ENCODE data around the gene LRRC74B. TPM values are rescaled to one million over a fixed set of nuclear protein-coding genes. Genes with fewer than 3 reads are reported as not detected.

The LRRC74B gene
- total and polyA plus RNA-seq, 2 experiments from 2014 or later = not detected

- Histone ChIP-seq H3K79me2 (replicated peaks; ENCODE audit: insufficient read depth) (no peaks in the 10 kb centered on the region), H2AFZ (no peak overlapping the region), H3K9me2 (ENCODE audit: insufficient read depth) (no peaks in the 10 kb centered on the region), H3F3A (replicated peaks; ENCODE audit: low read depth) (no peaks in the 10 kb centered on the region), H3K4me2 (no peak overlapping the region), H3K27ac (ENCODE audit: low read depth) (no peak overlapping the region), H3K4me3 (no peak overlapping the region), H4K20me1 (replicated peaks; ENCODE audit: insufficient read depth) (no peaks in the 10 kb centered on the region), H3K27me3 (ENCODE audit: insufficient read depth) (no peaks in the 10 kb centered on the region), H3K4me1 (ENCODE audit: insufficient read depth) (no peaks in the 10 kb centered on the region), H3K36me3 (ENCODE audit: insufficient read depth) (no peaks in the 10 kb centered on the region)
- peaks cover 6% of the 10 kb centered on the region for H3K27me3 Mint-ChIP-seq (ENCODE audit: insufficient read depth, low read depth, poor library complexity)
- no peak overlapping the region for H3K27ac Mint-ChIP-seq
- ATAC-seq (no peak), DNase-seq (ENCODE audit: low spot score) (no peak)
- H3K36me3 Mint-ChIP-seq (ENCODE audit: low read depth) = no peaks in the 10 kb centered on the region; the same call in 2 of the 3 replicates
- peaks cover 4% of the 10 kb centered on the region; the same call in 2 of the 3 replicates for H3K4me1 Mint-ChIP-seq
- TF ChIP-seq JUNB (IDR thresholded peaks at IDR 0.05; ENCODE audit: unreplicated experiment) (no peak), CREB1 (CRISPR knock-in tag; IDR thresholded peaks at IDR 0.05; ENCODE audit: low read depth) (no peak)
- TF ChIP-seq, protein P1, sequence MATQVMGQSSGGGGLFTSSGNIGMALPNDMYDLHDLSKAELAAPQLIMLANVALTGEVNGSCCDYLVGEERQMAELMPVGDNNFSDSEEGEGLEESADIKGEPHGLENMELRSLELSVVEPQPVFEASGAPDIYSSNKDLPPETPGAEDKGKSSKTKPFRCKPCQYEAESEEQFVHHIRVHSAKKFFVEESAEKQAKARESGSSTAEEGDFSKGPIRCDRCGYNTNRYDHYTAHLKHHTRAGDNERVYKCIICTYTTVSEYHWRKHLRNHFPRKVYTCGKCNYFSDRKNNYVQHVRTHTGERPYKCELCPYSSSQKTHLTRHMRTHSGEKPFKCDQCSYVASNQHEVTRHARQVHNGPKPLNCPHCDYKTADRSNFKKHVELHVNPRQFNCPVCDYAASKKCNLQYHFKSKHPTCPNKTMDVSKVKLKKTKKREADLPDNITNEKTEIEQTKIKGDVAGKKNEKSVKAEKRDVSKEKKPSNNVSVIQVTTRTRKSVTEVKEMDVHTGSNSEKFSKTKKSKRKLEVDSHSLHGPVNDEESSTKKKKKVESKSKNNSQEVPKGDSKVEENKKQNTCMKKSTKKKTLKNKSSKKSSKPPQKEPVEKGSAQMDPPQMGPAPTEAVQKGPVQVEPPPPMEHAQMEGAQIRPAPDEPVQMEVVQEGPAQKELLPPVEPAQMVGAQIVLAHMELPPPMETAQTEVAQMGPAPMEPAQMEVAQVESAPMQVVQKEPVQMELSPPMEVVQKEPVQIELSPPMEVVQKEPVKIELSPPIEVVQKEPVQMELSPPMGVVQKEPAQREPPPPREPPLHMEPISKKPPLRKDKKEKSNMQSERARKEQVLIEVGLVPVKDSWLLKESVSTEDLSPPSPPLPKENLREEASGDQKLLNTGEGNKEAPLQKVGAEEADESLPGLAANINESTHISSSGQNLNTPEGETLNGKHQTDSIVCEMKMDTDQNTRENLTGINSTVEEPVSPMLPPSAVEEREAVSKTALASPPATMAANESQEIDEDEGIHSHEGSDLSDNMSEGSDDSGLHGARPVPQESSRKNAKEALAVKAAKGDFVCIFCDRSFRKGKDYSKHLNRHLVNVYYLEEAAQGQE (IDR thresholded peaks at IDR 0.05; ENCODE audit: unreplicated experiment) = no peak
- no peak overlapping the region for H3K4me3 Mint-ChIP-seq
- H3K9me3 Mint-ChIP-seq = peaks cover 2% of the 10 kb centered on the region; the same call in 1 of the 3 replicates
Measured at GRCh38 chr22:21074102-21074715, 28.5 kb downstream of the LRRC74B start.

- H2AFZ ChIP-seq = no peak overlapping the region
- ATAC-seq = no peak
- Mint-ChIP-seq H3K4me1 (peaks cover 4% of the 10 kb centered on the region; the same call in 2 of the 3 replicates), H3K27me3 (ENCODE audit: insufficient read depth, low read depth, poor library complexity) (peaks cover 6% of the 10 kb centered on the region), H3K4me3 (no peak overlapping the region), H3K27ac (no peak overlapping the region), H3K36me3 (ENCODE audit: low read depth) (no peaks in the 10 kb centered on the region), H3K9me3 (peaks cover 2% of the 10 kb centered on the region; the same call in 1 of the 3 replicates)
- H4K20me1 ChIP-seq (replicated peaks; ENCODE audit: insufficient read depth) = no peaks in the 10 kb centered on the region
- H3K4me1 ChIP-seq (ENCODE audit: insufficient read depth) = no peaks in the 10 kb centered on the region
- H3K4me2 ChIP-seq = no peak overlapping the region
- H3K36me3 ChIP-seq (ENCODE audit: insufficient read depth) = no peaks in the 10 kb centered on the region
- no peaks in the 10 kb centered on the region for H3K27me3 ChIP-seq (ENCODE audit: insufficient read depth)
- H3K27ac ChIP-seq (ENCODE audit: low read depth) = no peak overlapping the region
- H3K9me2 ChIP-seq (ENCODE audit: insufficient read depth) = no peaks in the 10 kb centered on the region
- DNase-seq (ENCODE audit: low spot score) = no peak
- H3F3A ChIP-seq (replicated peaks; ENCODE audit: low read depth) = no peaks in the 10 kb centered on the region
- no peaks in the 10 kb centered on the region for H3K79me2 ChIP-seq (replicated peaks; ENCODE audit: insufficient read depth)
- H3K4me3 ChIP-seq = no peak overlapping the region
- TF ChIP-seq JUNB (IDR thresholded peaks at IDR 0.05; ENCODE audit: unreplicated experiment) (no peak), NANOG (IDR thresholded peaks at IDR 0.05; ENCODE audit: borderline replicate concordance) (no peak), POLR2AphosphoS5 (IDR thresholded peaks at IDR 0.05; ENCODE audit: low read depth) (no peak), STAT1 (IDR thresholded peaks at IDR 0.05; ENCODE audit: unreplicated experiment) (no peak), EZH2phosphoT487 (IDR thresholded peaks at IDR 0.05; ENCODE audit: unreplicated experiment) (no peak), ZNF114 (CRISPR knock-in tag; IDR thresholded peaks at IDR 0.05) (no peak), ZNF462 (CRISPR knock-in tag; IDR thresholded peaks at IDR 0.05) (no peak), ZNF331 (CRISPR knock-in tag; IDR thresholded peaks at IDR 0.05; ENCODE audit: low read depth) (no peak)
Measured at GRCh38 chr22:21075516-21076138, 29.9 kb downstream of the LRRC74B start.
